ENCODE results near the gene SMIM38. TPM values are rescaled to one million over a fixed set of nuclear protein-coding genes. Genes with fewer than 3 reads are reported as not detected.
"Not testable (repeated sequence)": the region's sequence is repeated elsewhere in the genome, so short reads cannot be mapped to it uniquely, and the experiment has no call there.

SMIM38 gene
- total and polyA plus RNA-seq, 4 donors = 0.08 to 1.3 (median 0.43) TPM

DNA sequence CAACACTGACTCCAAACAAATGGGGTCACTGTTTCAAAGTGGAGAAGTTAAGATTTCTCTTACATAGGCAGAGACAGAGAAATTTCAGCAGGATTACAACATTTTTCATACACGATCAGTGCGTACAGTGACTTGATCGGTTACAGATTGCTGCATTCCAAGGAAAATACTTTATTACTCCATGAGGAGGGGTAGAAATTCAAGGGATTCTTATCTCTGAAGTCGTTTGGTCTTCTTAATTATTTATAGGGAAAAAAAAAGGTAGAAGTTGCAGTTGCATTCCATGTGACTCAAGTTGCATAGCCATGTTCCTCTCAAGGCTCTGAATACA, 10.7 kb upstream of the SMIM38 start:
- Histone ChIP-seq H3K27ac (ENCODE audit: low read depth in 1 of 2, low read length in 1 of 2) (no peak overlapping the region), H3K36me3 (ENCODE audit: control insufficient read depth in 4 of 4, insufficient read depth in 4 of 4, low read length in 4 of 4) (no peaks in the 10 kb centered on the region), H3K4me1 (ENCODE audit: control insufficient read depth in 5 of 5, insufficient read depth in 5 of 5, low read length in 5 of 5) (peaks cover 0 to 11% (median 0%) of the 10 kb centered on the region in 5 donors), H3K9me3 (ENCODE audit: control insufficient read depth in 4 of 4, insufficient read depth in 3 of 4, low read length in 3 of 4) (peaks cover 0 to 5% (median 3%) of the 10 kb centered on the region in 4 donors), H3K27me3 (ENCODE audit: control insufficient read depth in 3 of 3, insufficient read depth in 3 of 3, low read length in 2 of 3) (no peaks in the 10 kb centered on the region), H3K4me3 (no peak overlapping the region), H3K9ac (ENCODE audit: insufficient read depth in 1 of 2, low read length in 2 of 2) (no peak overlapping the region)
- TF ChIP-seq, protein P1, sequence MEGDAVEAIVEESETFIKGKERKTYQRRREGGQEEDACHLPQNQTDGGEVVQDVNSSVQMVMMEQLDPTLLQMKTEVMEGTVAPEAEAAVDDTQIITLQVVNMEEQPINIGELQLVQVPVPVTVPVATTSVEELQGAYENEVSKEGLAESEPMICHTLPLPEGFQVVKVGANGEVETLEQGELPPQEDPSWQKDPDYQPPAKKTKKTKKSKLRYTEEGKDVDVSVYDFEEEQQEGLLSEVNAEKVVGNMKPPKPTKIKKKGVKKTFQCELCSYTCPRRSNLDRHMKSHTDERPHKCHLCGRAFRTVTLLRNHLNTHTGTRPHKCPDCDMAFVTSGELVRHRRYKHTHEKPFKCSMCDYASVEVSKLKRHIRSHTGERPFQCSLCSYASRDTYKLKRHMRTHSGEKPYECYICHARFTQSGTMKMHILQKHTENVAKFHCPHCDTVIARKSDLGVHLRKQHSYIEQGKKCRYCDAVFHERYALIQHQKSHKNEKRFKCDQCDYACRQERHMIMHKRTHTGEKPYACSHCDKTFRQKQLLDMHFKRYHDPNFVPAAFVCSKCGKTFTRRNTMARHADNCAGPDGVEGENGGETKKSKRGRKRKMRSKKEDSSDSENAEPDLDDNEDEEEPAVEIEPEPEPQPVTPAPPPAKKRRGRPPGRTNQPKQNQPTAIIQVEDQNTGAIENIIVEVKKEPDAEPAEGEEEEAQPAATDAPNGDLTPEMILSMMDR (IDR thresholded peaks at IDR 0.05; ENCODE audit: control extremely low read depth, extremely low read depth) = no peak
- DNase-seq (peak in 2 of 3 donors; percentile 79 to 85), ATAC-seq (ENCODE audit: insufficient read depth, low FRiP score) (no peak)
- 64 to 79% methylated on average over 4 of the region's 4 CpGs for WGBS, 2 donors

DNA sequence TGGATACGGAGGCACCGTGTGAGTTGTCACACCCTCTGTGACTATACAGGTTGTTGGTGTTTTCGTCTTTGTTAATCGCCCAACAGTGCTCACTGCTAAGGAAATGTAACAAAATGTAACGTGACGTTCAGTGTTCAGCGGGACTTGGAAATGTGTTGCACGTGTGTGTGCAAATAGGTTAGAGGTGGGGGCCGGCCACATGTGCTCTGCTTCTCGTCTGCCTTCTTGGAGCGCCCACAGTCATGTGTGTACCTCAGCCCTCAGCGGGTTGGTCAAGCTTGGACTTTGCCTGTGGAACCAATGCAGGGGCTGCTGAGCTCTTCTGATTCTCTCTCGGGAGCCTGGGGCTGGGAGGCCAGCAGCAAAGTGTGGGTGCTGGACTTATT, 7.4 kb upstream of the SMIM38 start:
- H3K27ac ChIP-seq (ENCODE audit: low read depth in 1 of 2, low read length in 1 of 2) = no peak overlapping the region
- H3K9ac ChIP-seq (ENCODE audit: insufficient read depth in 1 of 2, low read length in 2 of 2) = no peak overlapping the region
- H3K27me3 ChIP-seq (ENCODE audit: control insufficient read depth in 3 of 3, insufficient read depth in 3 of 3, low read length in 2 of 3) = no peaks in the 10 kb centered on the region
- H3K9me3 ChIP-seq (ENCODE audit: control insufficient read depth in 4 of 4, insufficient read depth in 3 of 4, low read length in 3 of 4) = peaks cover 0 to 5% (median 3%) of the 10 kb centered on the region in 4 donors
- ATAC-seq (ENCODE audit: insufficient read depth, low FRiP score) (no peak), DNase-seq (no peak)
- H3K4me1 ChIP-seq (ENCODE audit: control insufficient read depth in 5 of 5, insufficient read depth in 5 of 5, low read length in 5 of 5) = peaks cover 0 to 31% (median 9%) of the 10 kb centered on the region in 5 donors
- TF ChIP-seq, protein P1 (IDR thresholded peaks at IDR 0.05; ENCODE audit: control extremely low read depth, extremely low read depth) = no peak
- WGBS, 2 donors = 97% methylated on average over 13 of the region's 13 CpGs
- H3K36me3 ChIP-seq (ENCODE audit: control insufficient read depth in 4 of 4, insufficient read depth in 4 of 4, low read length in 4 of 4) = no peaks in the 10 kb centered on the region
- H3K4me3 ChIP-seq = no peak overlapping the region

DNA sequence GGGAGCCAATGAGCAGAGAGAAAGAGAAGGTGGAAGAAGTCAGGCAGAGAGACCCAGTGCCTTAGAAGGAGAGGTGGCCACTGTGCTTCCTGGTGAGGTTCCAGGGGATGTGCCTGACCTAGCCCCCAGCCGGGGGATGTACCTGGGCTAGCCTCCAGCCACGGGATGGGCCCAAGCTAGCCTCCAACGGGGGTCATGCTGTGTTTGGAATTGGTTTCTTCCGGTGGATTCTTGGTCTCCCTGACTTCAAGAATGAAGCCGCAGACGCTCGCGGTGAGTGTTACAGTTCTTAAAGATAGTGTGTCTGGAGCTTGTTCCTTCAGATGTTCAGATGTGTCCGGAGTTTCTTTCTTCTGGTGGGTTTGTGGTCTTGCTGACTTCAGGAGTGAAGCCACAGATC, 6.9 kb upstream of the SMIM38 start:
- no peak for DNase-seq

DNA sequence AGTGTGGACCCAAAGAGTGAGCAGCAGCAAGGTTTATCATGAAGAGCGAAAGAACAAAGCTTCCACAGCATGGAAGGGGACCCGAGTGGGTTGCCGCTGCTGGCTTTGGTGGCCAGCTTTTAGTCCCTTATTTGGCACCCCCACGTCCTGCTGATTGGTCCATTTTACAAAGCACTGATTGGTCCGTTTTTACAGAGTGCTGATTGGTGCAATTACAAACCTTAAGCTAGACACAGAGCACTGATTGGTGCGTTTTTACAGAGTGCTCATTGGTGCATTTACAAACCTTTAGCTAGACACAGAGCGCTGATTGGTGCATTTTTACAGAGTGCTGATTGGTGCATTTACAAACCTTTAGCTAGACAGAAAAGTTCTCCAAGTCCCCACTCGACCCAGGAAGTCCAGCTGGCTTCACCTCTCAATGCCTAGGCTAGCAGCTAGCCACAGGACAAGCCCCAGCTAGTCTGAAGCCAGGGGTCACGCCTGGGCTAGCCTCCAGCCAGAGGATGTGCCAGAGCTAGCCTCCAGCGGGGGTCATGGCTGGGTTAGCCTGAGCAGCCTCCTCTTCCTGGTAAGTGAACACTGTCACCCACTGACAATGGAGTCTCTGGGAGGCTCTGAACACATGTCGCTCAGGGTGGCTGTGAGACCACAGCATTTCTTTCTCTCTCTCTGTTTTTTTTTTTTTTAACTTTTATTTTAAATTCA, 6.2 kb upstream of the SMIM38 start:
- not testable (repeated sequence) for H3K9me3 ChIP-seq (ENCODE audit: control insufficient read depth in 4 of 4, insufficient read depth in 3 of 4, low read length in 3 of 4); H3K27ac ChIP-seq (ENCODE audit: low read depth in 1 of 2, low read length in 1 of 2); H3K9ac ChIP-seq (ENCODE audit: insufficient read depth in 1 of 2, low read length in 2 of 2); H3K36me3 ChIP-seq (ENCODE audit: control insufficient read depth in 4 of 4, insufficient read depth in 4 of 4, low read length in 4 of 4); H3K27me3 ChIP-seq (ENCODE audit: control insufficient read depth in 3 of 3, insufficient read depth in 3 of 3, low read length in 2 of 3); H3K4me3 ChIP-seq; DNase-seq; ATAC-seq (ENCODE audit: insufficient read depth, low FRiP score)
- 88 to 95% methylated on average over 11 of the region's 11 CpGs for WGBS, 2 donors
- H3K4me1 ChIP-seq (ENCODE audit: control insufficient read depth in 5 of 5, insufficient read depth in 5 of 5, low read length in 5 of 5) = peaks cover 0 to 36% (median 9%) of the 10 kb centered on the region in 5 donors

More for the DNA sequence above, 6.9 kb upstream of the SMIM38 start:
- Histone ChIP-seq H3K4me3 (no peak overlapping the region), H3K9ac (ENCODE audit: insufficient read depth in 1 of 2, low read length in 2 of 2) (no peak overlapping the region), H3K4me1 (ENCODE audit: control insufficient read depth in 5 of 5, insufficient read depth in 5 of 5, low read length in 5 of 5) (peaks cover 0 to 35% (median 12%) of the 10 kb centered on the region in 5 donors), H3K36me3 (ENCODE audit: control insufficient read depth in 4 of 4, insufficient read depth in 4 of 4, low read length in 4 of 4) (no peaks in the 10 kb centered on the region), H3K27ac (ENCODE audit: low read depth in 1 of 2, low read length in 1 of 2) (no peak overlapping the region), H3K27me3 (ENCODE audit: control insufficient read depth in 3 of 3, insufficient read depth in 3 of 3, low read length in 2 of 3) (no peaks in the 10 kb centered on the region), H3K9me3 (ENCODE audit: control insufficient read depth in 4 of 4, insufficient read depth in 3 of 4, low read length in 3 of 4) (peaks cover 0 to 5% (median 3%) of the 10 kb centered on the region in 4 donors)
- TF ChIP-seq, protein P1 (IDR thresholded peaks at IDR 0.05; ENCODE audit: control extremely low read depth, extremely low read depth) = no peak
- ATAC-seq (ENCODE audit: insufficient read depth, low FRiP score) = no peak
- WGBS, 2 donors = 92 to 94% methylated on average over 9 of the region's 9 CpGs
